ENCODE data around the gene PPP1R12B. TPM values are rescaled to one million over a fixed set of nuclear protein-coding genes. Genes with fewer than 3 reads are reported as not detected.
"Not testable (repeated sequence)": the region's sequence is repeated elsewhere in the genome, so short reads cannot be mapped to it uniquely, and the experiment has no call there.

The PPP1R12B gene
- total RNA-seq, 2 experiments from 2014 or later, result 19.1 to 23.5 TPM

- no peaks in the 10 kb centered on the region for H3K9me2 ChIP-seq (ENCODE audit: insufficient read depth, low read length)
- H3K4me1 ChIP-seq (ENCODE audit: insufficient read depth, low read length, poor library complexity, severe bottlenecking), result no peaks in the 10 kb centered on the region
- no peaks in the 10 kb centered on the region for H3K36me3 ChIP-seq (ENCODE audit: insufficient read depth, low read length)
- ChIA-PET POLR2A (interaction anchor here (0.9 kb wide), 1 partner anchor 69 kb away, joined by 3 read pairs; no protein-coding TSS in a partner anchor), CTCF (ENCODE audit: unreplicated experiment) (no interaction called here)
- no peak overlapping the region for H3K4me2 ChIP-seq (ENCODE audit: low read length)
- intact Hi-C loops (cut with micrococcal nuclease; ENCODE audit: unreplicated experiment), result loop anchor here (1.0 to 2.0 kb wide), 2 partner anchors 70 to 99 kb away; no protein-coding TSS in a partner anchor
- BruUV-seq (replicated peaks), result no TSS peak
- no peaks in the 10 kb centered on the region for H3K79me2 ChIP-seq (ENCODE audit: insufficient read depth, low read depth, low read length)
- no peaks in the 10 kb centered on the region for H3K9me3 ChIP-seq (ENCODE audit: low read length)
- H3K27ac ChIP-seq (ENCODE audit: low read depth, low read length, poor library complexity, severe bottlenecking), result no peak overlapping the region
- no peaks in the 10 kb centered on the region for H4K20me1 ChIP-seq (ENCODE audit: insufficient read depth, low read length)
- TF ChIP-seq CTCF (conservative IDR thresholded peaks at IDR 0.05; ENCODE audit: low read length) (peak; percentile 72), EZH2phosphoT487 (IDR thresholded peaks at IDR 0.05; ENCODE audit: borderline replicate concordance, low read depth, low read length) (no peak)
- H2AFZ ChIP-seq (ENCODE audit: low read length), result no peak overlapping the region
- no peak overlapping the region for H3K4me3 ChIP-seq (ENCODE audit: low read depth, low read length, poor library complexity, severe bottlenecking)
- DNase-seq (ENCODE audit: low spot score), result peak; percentile 16
Measured at GRCh38 chr1:202501281-202501680, 152.8 kb downstream of the PPP1R12B start.

- no peak overlapping the region for H3K27ac ChIP-seq (ENCODE audit: low read depth, low read length, poor library complexity, severe bottlenecking)
- H3K9me2 ChIP-seq (ENCODE audit: insufficient read depth, low read length), result no peaks in the 10 kb centered on the region
- ChIA-PET POLR2A (no interaction called here), CTCF (ENCODE audit: unreplicated experiment) (no interaction called here)
- BruUV-seq (replicated peaks), result no TSS peak
- intact Hi-C loops (cut with micrococcal nuclease; ENCODE audit: unreplicated experiment), result no loop called here
- no peaks in the 10 kb centered on the region for H3K79me2 ChIP-seq (ENCODE audit: insufficient read depth, low read depth, low read length)
- no peaks in the 10 kb centered on the region for H4K20me1 ChIP-seq (ENCODE audit: insufficient read depth, low read length)
- H3K4me3 ChIP-seq (ENCODE audit: low read depth, low read length, poor library complexity, severe bottlenecking), result no peak overlapping the region
- H3K4me1 ChIP-seq (ENCODE audit: insufficient read depth, low read length, poor library complexity, severe bottlenecking), result no peaks in the 10 kb centered on the region
- no peak overlapping the region for H3K4me2 ChIP-seq (ENCODE audit: low read length)
- no peaks in the 10 kb centered on the region for H3K36me3 ChIP-seq (ENCODE audit: insufficient read depth, low read length)
- no peak overlapping the region for H2AFZ ChIP-seq (ENCODE audit: low read length)
- no peaks in the 10 kb centered on the region for H3K9me3 ChIP-seq (ENCODE audit: low read length)
- no peak for TF ChIP-seq CTCF (conservative IDR thresholded peaks at IDR 0.05; ENCODE audit: low read length)
- no peak for TF ChIP-seq EZH2phosphoT487 (IDR thresholded peaks at IDR 0.05; ENCODE audit: borderline replicate concordance, low read depth, low read length)
- no peak for DNase-seq (ENCODE audit: low spot score)
Measured at GRCh38 chr1:202505356-202505755, 156.9 kb downstream of the PPP1R12B start.

- DNase-seq (ENCODE audit: low spot score); H3K4me3 ChIP-seq (ENCODE audit: low read depth, low read length, poor library complexity, severe bottlenecking); H3K27ac ChIP-seq (ENCODE audit: low read depth, low read length, poor library complexity, severe bottlenecking); H3K9me2 ChIP-seq (ENCODE audit: insufficient read depth, low read length); H3K9me3 ChIP-seq (ENCODE audit: low read length); H2AFZ ChIP-seq (ENCODE audit: low read length); H3K36me3 ChIP-seq (ENCODE audit: insufficient read depth, low read length); BruUV-seq (replicated peaks); H3K4me2 ChIP-seq (ENCODE audit: low read length); intact Hi-C loops (cut with micrococcal nuclease; ENCODE audit: unreplicated experiment); H3K4me1 ChIP-seq (ENCODE audit: insufficient read depth, low read length, poor library complexity, severe bottlenecking); H3K79me2 ChIP-seq (ENCODE audit: insufficient read depth, low read depth, low read length); CTCF ChIA-PET (ENCODE audit: unreplicated experiment); H4K20me1 ChIP-seq (ENCODE audit: insufficient read depth, low read length): not testable (repeated sequence)
- POLR2A ChIA-PET, result interaction anchor here (0.5 to 0.6 kb wide), 3 partner anchors 27 to 441 kb away, joined by 3 to 4 read pairs (median 3); no protein-coding TSS in a partner anchor
Measured at GRCh38 chr1:202505880-202506575, 157.5 kb downstream of the PPP1R12B start.

- H4K20me1 ChIP-seq (ENCODE audit: insufficient read depth, low read length); H2AFZ ChIP-seq (ENCODE audit: low read length); H3K79me2 ChIP-seq (ENCODE audit: insufficient read depth, low read depth, low read length); H3K4me2 ChIP-seq (ENCODE audit: low read length); H3K36me3 ChIP-seq (ENCODE audit: insufficient read depth, low read length); BruUV-seq (replicated peaks); H3K27ac ChIP-seq (ENCODE audit: low read depth, low read length, poor library complexity, severe bottlenecking); H3K9me3 ChIP-seq (ENCODE audit: low read length); H3K9me2 ChIP-seq (ENCODE audit: insufficient read depth, low read length); intact Hi-C loops (cut with micrococcal nuclease; ENCODE audit: unreplicated experiment); CTCF ChIA-PET (ENCODE audit: unreplicated experiment); POLR2A ChIA-PET; DNase-seq (ENCODE audit: low spot score); H3K4me1 ChIP-seq (ENCODE audit: insufficient read depth, low read length, poor library complexity, severe bottlenecking); H3K4me3 ChIP-seq (ENCODE audit: low read depth, low read length, poor library complexity, severe bottlenecking): not testable (repeated sequence)
Measured at GRCh38 chr1:202508863-202509262, 160.4 kb downstream of the PPP1R12B start.

- POLR2A ChIA-PET; BruUV-seq (replicated peaks); H3K27ac ChIP-seq (ENCODE audit: low read depth, low read length, poor library complexity, severe bottlenecking); H3K4me2 ChIP-seq (ENCODE audit: low read length); H3K4me3 ChIP-seq (ENCODE audit: low read depth, low read length, poor library complexity, severe bottlenecking); intact Hi-C loops (cut with micrococcal nuclease; ENCODE audit: unreplicated experiment); H3K4me1 ChIP-seq (ENCODE audit: insufficient read depth, low read length, poor library complexity, severe bottlenecking); H3K36me3 ChIP-seq (ENCODE audit: insufficient read depth, low read length); H2AFZ ChIP-seq (ENCODE audit: low read length); H3K9me2 ChIP-seq (ENCODE audit: insufficient read depth, low read length); H3K9me3 ChIP-seq (ENCODE audit: low read length); CTCF ChIA-PET (ENCODE audit: unreplicated experiment); H3K79me2 ChIP-seq (ENCODE audit: insufficient read depth, low read depth, low read length); H4K20me1 ChIP-seq (ENCODE audit: insufficient read depth, low read length); DNase-seq (ENCODE audit: low spot score): not testable (repeated sequence)
Measured at GRCh38 chr1:202513875-202514274, 165.4 kb downstream of the PPP1R12B start.

All from OCI-LY7 (cell line).